Prostate gland (tissue), 2 donors: ENCODE data around the gene KLHL36.

Experiments used
- POLR2A ChIP-seq: fragments of 450-650 bp; IDR thresholded peaks from one replicate; pipeline ENCODE4 v1.6.1; 2016; ENCODE audit warnings: antibody characterized with exemption, mild to moderate bottlenecking
- POLR2AphosphoS5 ChIP-seq: sonication (generic); formaldehyde crosslinking; IDR thresholded peaks from one replicate; pipeline ENCODE4 v1.6.1; 2017; ENCODE audit warnings: antibody characterized with exemption
- TF ChIP-seq, protein P1 (sequence below), 4 experiments: fragments of 200-600 bp in 2 of 4; fragments of 450-650 bp in 2 of 4; sonication (generic) in 2 of 4; IDR thresholded peaks; 1 replicate in 3 of 4; 2 replicates in 1 of 4; pipeline ENCODE4 v1.5.1; 2016 to 2019; ENCODE audit warnings: antibody characterized with exemption in 4 of 4, mild to moderate bottlenecking in 2 of 4, moderate library complexity in 2 of 4

DNA sequence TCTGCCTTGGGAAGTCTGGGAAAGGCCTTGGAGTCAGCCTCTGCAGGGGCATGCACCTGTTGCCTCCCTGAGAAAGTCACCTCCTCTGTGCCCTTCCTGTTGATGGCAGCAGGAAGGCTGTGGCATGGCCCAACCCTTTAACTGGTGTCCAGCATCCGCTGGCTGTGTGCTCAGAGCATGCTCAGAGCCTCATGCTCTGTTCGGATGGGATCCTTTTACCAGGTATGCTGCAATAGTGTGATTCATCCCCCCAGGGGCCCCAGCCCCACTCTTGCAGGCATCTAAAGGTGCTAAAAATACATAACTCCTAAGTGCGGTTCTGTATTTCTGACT, 24.9 kb downstream of the KLHL36 start:
- TF ChIP-seq, protein P1, sequence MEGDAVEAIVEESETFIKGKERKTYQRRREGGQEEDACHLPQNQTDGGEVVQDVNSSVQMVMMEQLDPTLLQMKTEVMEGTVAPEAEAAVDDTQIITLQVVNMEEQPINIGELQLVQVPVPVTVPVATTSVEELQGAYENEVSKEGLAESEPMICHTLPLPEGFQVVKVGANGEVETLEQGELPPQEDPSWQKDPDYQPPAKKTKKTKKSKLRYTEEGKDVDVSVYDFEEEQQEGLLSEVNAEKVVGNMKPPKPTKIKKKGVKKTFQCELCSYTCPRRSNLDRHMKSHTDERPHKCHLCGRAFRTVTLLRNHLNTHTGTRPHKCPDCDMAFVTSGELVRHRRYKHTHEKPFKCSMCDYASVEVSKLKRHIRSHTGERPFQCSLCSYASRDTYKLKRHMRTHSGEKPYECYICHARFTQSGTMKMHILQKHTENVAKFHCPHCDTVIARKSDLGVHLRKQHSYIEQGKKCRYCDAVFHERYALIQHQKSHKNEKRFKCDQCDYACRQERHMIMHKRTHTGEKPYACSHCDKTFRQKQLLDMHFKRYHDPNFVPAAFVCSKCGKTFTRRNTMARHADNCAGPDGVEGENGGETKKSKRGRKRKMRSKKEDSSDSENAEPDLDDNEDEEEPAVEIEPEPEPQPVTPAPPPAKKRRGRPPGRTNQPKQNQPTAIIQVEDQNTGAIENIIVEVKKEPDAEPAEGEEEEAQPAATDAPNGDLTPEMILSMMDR (IDR thresholded peaks at IDR 0.05): no peak
- no peak for TF ChIP-seq POLR2AphosphoS5
- TF ChIP-seq POLR2A: no peak
